ENCODE results near the gene RHNO1. TPM values are rescaled to one million over a fixed set of nuclear protein-coding genes. Genes with fewer than 3 reads are reported as not detected.
"Not testable (repeated sequence)": the region's sequence is repeated elsewhere in the genome, so short reads cannot be mapped to it uniquely, and the experiment has no call there.

RHNO1 gene
- total RNA-seq, 1 experiment from 2014 or later, result 77.9 TPM

DNA sequence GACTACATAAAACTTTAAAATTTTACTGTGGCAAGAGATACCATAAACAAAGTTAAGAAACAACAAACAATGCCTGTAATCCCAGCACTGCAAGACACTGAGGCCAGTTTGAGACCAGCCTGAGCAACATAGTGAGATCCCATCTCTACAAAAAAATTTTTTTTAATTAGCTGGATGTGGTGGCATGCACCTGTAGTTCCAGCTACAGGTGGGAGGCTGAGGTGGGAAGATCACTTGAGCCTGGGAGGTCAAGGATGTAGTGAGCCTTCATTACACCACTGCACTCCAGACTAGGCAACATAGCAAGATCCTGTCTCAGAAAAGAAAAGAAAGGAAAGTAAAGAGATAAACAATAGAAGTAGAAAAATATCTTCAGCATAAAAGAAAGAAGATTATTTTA, 16.9 kb upstream of the RHNO1 start:
- TF ChIP-seq EZH2 (IDR thresholded peaks at IDR 0.05; ENCODE audit: low read depth), result no peak
- TF ChIP-seq, protein P1, sequence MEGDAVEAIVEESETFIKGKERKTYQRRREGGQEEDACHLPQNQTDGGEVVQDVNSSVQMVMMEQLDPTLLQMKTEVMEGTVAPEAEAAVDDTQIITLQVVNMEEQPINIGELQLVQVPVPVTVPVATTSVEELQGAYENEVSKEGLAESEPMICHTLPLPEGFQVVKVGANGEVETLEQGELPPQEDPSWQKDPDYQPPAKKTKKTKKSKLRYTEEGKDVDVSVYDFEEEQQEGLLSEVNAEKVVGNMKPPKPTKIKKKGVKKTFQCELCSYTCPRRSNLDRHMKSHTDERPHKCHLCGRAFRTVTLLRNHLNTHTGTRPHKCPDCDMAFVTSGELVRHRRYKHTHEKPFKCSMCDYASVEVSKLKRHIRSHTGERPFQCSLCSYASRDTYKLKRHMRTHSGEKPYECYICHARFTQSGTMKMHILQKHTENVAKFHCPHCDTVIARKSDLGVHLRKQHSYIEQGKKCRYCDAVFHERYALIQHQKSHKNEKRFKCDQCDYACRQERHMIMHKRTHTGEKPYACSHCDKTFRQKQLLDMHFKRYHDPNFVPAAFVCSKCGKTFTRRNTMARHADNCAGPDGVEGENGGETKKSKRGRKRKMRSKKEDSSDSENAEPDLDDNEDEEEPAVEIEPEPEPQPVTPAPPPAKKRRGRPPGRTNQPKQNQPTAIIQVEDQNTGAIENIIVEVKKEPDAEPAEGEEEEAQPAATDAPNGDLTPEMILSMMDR (conservative IDR thresholded peaks at IDR 0.05), result no peak
- no peak overlapping the region for H3K27ac ChIP-seq
- no peak overlapping the region for H3K4me2 ChIP-seq
- H3F3A ChIP-seq (ENCODE audit: insufficient read depth, low read depth), result peaks cover 3% of the 10 kb centered on the region
- H3K27me3 ChIP-seq (ENCODE audit: insufficient read depth, low read depth), result no peaks in the 10 kb centered on the region
- H3K9me3 ChIP-seq (ENCODE audit: insufficient read depth, low read depth), result no peaks in the 10 kb centered on the region
- no peaks in the 10 kb centered on the region for H3K9me2 ChIP-seq (ENCODE audit: insufficient read depth)
- CTCF ChIA-PET, result no interaction called here
- no peaks in the 10 kb centered on the region for H3K79me2 ChIP-seq (ENCODE audit: low read depth)
- no peaks in the 10 kb centered on the region for H3K4me1 ChIP-seq (replicated peaks; ENCODE audit: insufficient read depth)
- no TSS peak for BruUV-seq (replicated peaks)
- H2AFZ ChIP-seq, result no peak overlapping the region
- intact Hi-C loops (cut with micrococcal nuclease; ENCODE audit: unreplicated experiment), result no loop called here
- DNase-seq, result no peak
- no peaks in the 10 kb centered on the region for H4K20me1 ChIP-seq (ENCODE audit: insufficient read depth)
- H3K36me3 ChIP-seq (ENCODE audit: low read depth), result peaks cover 7% of the 10 kb centered on the region
- H3K4me3 ChIP-seq, result no peak overlapping the region
- POLR2A ChIA-PET (ENCODE audit: unreplicated experiment), result no interaction called here

GRCh38 chr12:2862876-2863275, 14.1 kb upstream of the RHNO1 start:
- Histone ChIP-seq H3K4me1 (replicated peaks; ENCODE audit: insufficient read depth) (no peaks in the 10 kb centered on the region), H3K27ac (no peak overlapping the region), H4K20me1 (ENCODE audit: insufficient read depth) (no peaks in the 10 kb centered on the region), H3K4me3 (no peak overlapping the region), H3K4me2 (no peak overlapping the region), H2AFZ (no peak overlapping the region), H3K27me3 (ENCODE audit: insufficient read depth, low read depth) (no peaks in the 10 kb centered on the region), H3K36me3 (ENCODE audit: low read depth) (peaks cover 9% of the 10 kb centered on the region), H3K79me2 (ENCODE audit: low read depth) (no peaks in the 10 kb centered on the region), H3K9me3 (ENCODE audit: insufficient read depth, low read depth) (no peaks in the 10 kb centered on the region), H3K9me2 (ENCODE audit: insufficient read depth) (no peaks in the 10 kb centered on the region), H3F3A (ENCODE audit: insufficient read depth, low read depth) (peaks cover 3% of the 10 kb centered on the region; the same call in 1 of the 2 replicates)
- TF ChIP-seq, protein P1 (conservative IDR thresholded peaks at IDR 0.05), result no peak
- TF ChIP-seq EZH2 (IDR thresholded peaks at IDR 0.05; ENCODE audit: low read depth), result no peak
- no peak for DNase-seq
- ChIA-PET CTCF (no interaction called here), POLR2A (ENCODE audit: unreplicated experiment) (interaction anchor here (0.6 kb wide), 1 partner anchor 18 kb away, joined by 3 read pairs; no protein-coding TSS in a partner anchor)
- intact Hi-C loops (cut with micrococcal nuclease; ENCODE audit: unreplicated experiment), result no loop called here
- no TSS peak for BruUV-seq (replicated peaks)

DNA sequence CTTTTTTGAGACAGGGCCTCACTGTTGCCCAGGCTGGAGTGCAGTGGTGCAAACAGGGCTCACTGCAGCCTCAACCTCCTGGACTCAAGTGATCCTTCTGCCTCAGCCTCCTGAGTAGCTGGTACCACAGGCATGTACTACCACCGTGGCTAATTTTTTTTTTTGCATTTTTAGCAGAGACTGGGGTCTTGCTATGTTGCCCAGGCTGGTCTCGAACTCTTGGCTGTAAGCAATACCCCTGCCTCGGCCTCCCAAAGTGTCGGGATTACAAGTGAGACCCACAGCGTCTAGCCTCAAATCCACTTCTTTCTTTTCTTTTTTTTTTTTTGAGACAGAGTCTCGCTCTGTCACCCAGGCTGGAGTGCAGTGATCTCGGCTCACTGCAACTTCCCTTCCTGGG, 13.6 kb upstream of the RHNO1 start:
- H3K27ac ChIP-seq; DNase-seq; H3F3A ChIP-seq (ENCODE audit: insufficient read depth, low read depth); H3K4me1 ChIP-seq (replicated peaks; ENCODE audit: insufficient read depth); BruUV-seq (replicated peaks); H3K4me2 ChIP-seq; H3K9me2 ChIP-seq (ENCODE audit: insufficient read depth); H3K9me3 ChIP-seq (ENCODE audit: insufficient read depth, low read depth); H3K4me3 ChIP-seq; intact Hi-C loops (cut with micrococcal nuclease; ENCODE audit: unreplicated experiment); H2AFZ ChIP-seq; H4K20me1 ChIP-seq (ENCODE audit: insufficient read depth); CTCF ChIA-PET; H3K79me2 ChIP-seq (ENCODE audit: low read depth); H3K27me3 ChIP-seq (ENCODE audit: insufficient read depth, low read depth): not testable (repeated sequence)
- POLR2A ChIA-PET (ENCODE audit: unreplicated experiment), result interaction anchor here (1.0 kb wide), 1 partner anchor 95 kb away, joined by 4 read pairs; no protein-coding TSS in a partner anchor
- H3K36me3 ChIP-seq (ENCODE audit: low read depth), result peaks cover 14% of the 10 kb centered on the region

- Histone ChIP-seq H3F3A (ENCODE audit: insufficient read depth, low read depth) (peaks cover 3% of the 10 kb centered on the region; the same call in 1 of the 2 replicates), H3K4me3 (no peak overlapping the region), H3K4me2 (no peak overlapping the region), H3K27ac (no peak overlapping the region), H3K4me1 (replicated peaks; ENCODE audit: insufficient read depth) (no peaks in the 10 kb centered on the region), H4K20me1 (ENCODE audit: insufficient read depth) (no peaks in the 10 kb centered on the region), H3K9me3 (ENCODE audit: insufficient read depth, low read depth) (no peaks in the 10 kb centered on the region), H3K9me2 (ENCODE audit: insufficient read depth) (no peaks in the 10 kb centered on the region), H3K27me3 (ENCODE audit: insufficient read depth, low read depth) (no peaks in the 10 kb centered on the region), H3K79me2 (ENCODE audit: low read depth) (no peaks in the 10 kb centered on the region), H3K36me3 (ENCODE audit: low read depth) (peaks cover 20% of the 10 kb centered on the region), H2AFZ (no peak overlapping the region)
- POLR2A ChIA-PET (ENCODE audit: unreplicated experiment), result interaction anchor here (0.7 to 1.0 kb wide), 2 partner anchors 66 to 94 kb away, joined by 3 to 4 read pairs; no protein-coding TSS in a partner anchor
- no TSS peak for BruUV-seq (replicated peaks)
- CTCF ChIA-PET, result no interaction called here
- TF ChIP-seq, protein P1 (conservative IDR thresholded peaks at IDR 0.05), result no peak
- TF ChIP-seq EZH2 (IDR thresholded peaks at IDR 0.05; ENCODE audit: low read depth), result no peak
- DNase-seq, result no peak
- intact Hi-C loops (cut with micrococcal nuclease; ENCODE audit: unreplicated experiment), result no loop called here
Observed at GRCh38 chr12:2864198-2864597, 12.8 kb upstream of the RHNO1 start.

DNA sequence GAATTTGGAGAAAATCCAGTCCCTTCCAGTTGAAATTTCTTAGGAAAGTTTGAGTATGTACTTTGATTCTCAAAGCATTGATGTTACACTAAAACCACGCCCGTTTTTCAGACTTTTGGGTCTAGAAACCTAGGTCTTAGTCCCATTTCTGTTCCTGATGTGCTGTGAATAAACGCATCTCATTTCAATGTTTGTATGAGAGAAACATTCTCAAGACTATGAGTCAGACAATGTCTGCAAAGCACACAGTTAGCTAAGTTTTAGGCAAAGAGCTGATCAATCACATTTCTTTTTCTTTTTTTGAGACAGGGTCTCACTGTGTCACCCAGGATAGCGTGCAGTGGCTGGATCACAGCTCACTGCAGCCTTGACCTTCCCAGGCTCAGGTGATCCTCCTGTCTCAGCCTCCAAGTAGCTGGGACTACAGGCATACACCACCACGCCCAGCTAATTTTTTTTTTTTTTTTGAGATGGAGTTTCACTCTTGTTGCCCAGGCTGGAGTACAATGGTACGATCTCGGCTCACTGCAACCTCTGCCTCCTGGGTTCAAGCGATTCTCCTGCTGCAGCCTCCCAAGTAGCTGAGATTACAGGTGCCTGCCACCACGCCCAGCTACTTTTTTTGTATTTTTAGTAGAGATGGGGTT, 7.9 kb upstream of the RHNO1 start:
- H3K4me2 ChIP-seq; BruUV-seq (replicated peaks); POLR2A ChIA-PET (ENCODE audit: unreplicated experiment); H3F3A ChIP-seq (ENCODE audit: insufficient read depth, low read depth); H3K79me2 ChIP-seq (ENCODE audit: low read depth); H3K9me2 ChIP-seq (ENCODE audit: insufficient read depth); CTCF ChIA-PET; H3K4me3 ChIP-seq; H3K9me3 ChIP-seq (ENCODE audit: insufficient read depth, low read depth); H2AFZ ChIP-seq; H3K27me3 ChIP-seq (ENCODE audit: insufficient read depth, low read depth); intact Hi-C loops (cut with micrococcal nuclease; ENCODE audit: unreplicated experiment); DNase-seq; H3K4me1 ChIP-seq (replicated peaks; ENCODE audit: insufficient read depth); H4K20me1 ChIP-seq (ENCODE audit: insufficient read depth); H3K27ac ChIP-seq: not testable (repeated sequence)
- peaks cover 44% of the 10 kb centered on the region for H3K36me3 ChIP-seq (ENCODE audit: low read depth)
